NCI-H226 (cell line): Measurements from ENCODE around the gene PPARGC1A.

Source experiments
- DNase-seq: peaks from one replicate; pipeline ENCODE4 v3.0.0-alpha.2; 2015

The PPARGC1A gene

GRCh38 chr4:23909671-23910070 is 19.8 kb upstream of the PPARGC1A start:
- DNase-seq, result peak; percentile 7

DNA sequence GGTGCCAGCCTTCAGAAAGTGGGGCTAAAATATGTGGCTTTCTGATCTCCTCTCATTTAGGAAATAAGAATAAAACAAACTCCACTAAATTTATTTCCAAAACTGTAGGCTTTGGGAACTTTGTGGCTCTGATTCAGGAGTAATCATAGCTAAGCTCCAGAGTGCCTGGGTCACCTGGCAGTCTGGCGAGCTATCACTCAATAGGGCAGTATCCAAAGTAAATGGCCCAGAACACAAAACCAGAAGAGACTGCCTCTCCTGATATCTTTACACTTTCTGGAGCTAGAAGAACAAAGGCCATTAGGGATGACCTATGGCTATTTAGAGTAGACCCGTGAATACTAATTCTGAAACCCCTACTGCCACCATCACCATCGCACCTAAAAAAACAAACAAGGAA is 17.0 kb upstream of the PPARGC1A start:
- no peak for DNase-seq

- no peak for DNase-seq
Observed at GRCh38 chr4:23904639-23905071, 14.8 kb upstream of the PPARGC1A start.

DNA sequence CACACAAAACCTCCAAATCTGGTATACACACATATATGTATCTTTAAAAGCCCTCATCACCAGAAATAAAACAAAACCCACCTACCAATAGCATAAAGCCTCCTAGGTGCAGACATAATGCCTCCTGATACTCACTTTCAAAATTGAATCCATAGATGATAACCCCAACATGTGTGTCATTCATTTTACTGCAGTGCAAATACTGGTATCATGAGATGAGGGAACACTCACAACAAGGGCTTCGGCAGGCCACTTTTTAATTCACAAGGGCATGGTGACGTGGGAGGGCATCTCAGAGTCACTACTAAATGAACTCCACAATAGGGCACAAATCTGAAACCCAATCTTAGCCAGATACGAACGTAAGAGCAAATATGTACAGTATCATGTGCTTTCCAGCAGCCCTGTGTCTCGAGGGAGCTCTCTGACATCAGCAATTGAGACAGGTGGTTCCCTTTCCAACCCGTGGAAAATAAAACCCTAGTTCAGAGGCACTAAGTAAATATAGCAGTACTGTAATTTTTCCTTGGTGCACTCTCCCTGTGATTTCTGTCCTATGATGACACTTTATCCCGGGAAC is 14.1 kb upstream of the PPARGC1A start:
- no peak for DNase-seq

DNA sequence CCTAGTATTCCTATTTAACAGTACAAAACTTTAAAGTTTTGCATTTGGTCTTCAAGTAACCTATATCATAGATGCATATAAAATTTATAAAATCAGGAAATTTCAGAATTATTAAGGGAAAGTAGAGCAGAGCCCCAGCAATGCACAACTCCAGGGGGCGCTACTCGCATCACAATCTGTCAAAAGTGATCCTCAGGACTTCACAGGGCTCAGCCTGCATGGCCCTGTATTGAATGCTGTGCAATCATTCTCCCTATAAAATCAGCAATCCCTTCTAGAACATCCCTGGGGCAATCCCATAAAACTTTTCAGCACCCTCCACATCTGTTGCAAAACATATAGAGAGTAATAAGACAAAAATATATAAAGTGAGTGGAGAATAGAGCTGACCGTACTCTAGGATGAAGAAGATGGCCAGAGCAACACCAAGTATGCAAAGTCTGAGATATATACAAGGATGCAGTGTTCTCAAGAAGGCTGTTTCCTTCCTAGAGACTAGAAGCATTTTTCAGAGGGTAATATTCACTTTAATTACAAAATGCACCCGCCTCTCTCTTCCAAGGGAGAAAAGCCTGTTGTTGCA is 12.5 kb upstream of the PPARGC1A start:
- no peak for DNase-seq

- DNase-seq, result no peak
Observed at GRCh38 chr4:23900636-23901035, 10.8 kb upstream of the PPARGC1A start.

DNA sequence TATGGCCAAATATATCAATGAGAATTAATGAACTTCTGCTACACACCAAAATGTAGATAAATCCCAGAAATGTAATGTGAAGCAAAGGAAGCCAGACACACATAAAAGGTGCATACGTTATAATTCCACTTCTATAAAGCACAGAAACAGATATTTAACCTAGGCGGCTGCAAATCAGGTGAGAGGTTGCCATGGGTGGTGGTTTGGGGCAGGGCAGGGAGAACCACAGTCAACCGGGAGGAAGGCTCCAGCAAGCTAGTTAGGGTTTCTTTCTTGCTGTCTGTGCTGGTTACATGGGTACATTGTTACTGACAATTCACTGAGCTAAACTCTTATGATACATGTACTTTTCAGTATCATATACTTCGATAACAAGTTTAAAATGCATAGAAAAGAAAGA is 9.7 kb upstream of the PPARGC1A start:
- DNase-seq, result no peak

- no peak for DNase-seq
Observed at GRCh38 chr4:23897564-23898109, 7.8 kb upstream of the PPARGC1A start.

- no peak for DNase-seq
Observed at GRCh38 chr4:23894021-23894420, 4.2 kb upstream of the PPARGC1A start.

DNA sequence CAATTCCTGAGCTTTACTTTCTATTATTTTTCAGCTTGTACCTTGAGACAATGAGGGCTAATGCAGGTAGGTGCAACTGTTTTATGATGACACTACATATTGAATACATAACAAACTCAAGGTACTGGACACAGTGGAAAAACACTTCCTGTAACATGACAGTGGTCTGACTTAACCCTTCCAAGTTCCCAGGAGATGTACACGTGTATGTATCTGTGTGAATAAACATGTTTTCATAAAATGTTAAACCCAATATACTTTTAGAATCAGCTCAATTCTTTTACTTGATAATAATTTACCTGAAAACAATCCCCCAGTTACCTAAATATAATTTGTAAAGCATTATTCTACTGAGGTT is 1.2 kb upstream of the PPARGC1A start:
- no peak for DNase-seq

GRCh38 chr4:23890369-23891063 is 669 bp upstream of the PPARGC1A start:
- no peak for DNase-seq

- no peak for DNase-seq
Observed at GRCh38 chr4:23889391-23889790, 456 bp downstream of the PPARGC1A start.

DNA sequence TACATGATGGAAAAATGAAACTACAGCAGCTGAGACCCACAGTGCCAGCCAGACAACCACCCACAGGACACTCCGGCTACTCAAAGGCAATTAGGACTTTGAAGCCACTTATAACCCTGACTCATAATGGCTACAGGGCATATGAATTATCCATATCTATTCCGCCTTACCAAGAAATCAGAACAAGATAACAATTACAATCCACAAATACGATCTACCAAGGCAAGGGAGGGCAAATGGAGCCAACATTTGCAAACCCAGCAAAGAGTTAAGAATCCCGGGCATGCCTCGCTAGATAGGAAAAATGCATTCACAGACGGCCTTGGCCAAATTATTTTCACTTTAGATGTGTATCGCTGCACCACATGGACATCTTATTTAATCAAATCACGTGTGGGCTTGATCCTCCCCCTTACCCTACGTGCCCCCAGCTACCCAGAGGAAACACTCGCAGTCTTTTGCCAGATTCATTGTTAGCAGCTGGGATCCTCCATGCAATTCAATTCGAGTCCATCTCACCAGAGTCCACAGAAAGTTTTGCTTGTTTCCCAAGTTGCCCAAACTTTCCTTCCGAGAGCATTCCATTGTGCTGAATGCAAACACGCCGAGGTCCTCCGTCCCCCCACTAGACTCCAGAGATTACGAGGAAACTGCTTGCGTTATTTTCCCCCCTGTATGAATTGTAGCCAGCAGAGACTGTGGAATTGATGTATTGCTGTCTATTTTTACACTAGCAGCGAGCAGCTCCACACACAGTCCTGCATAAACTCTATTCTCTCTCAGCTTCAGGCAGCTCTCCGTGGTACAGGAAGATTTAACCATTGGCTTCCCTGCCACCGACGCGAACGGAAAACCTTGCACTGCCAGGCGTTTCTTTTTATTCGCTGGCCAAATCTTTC is 1.2 kb downstream of the PPARGC1A start:
- DNase-seq, result peak; percentile 15

- DNase-seq, result no peak
Observed at GRCh38 chr4:23887989-23888388, 1.9 kb downstream of the PPARGC1A start.

DNA sequence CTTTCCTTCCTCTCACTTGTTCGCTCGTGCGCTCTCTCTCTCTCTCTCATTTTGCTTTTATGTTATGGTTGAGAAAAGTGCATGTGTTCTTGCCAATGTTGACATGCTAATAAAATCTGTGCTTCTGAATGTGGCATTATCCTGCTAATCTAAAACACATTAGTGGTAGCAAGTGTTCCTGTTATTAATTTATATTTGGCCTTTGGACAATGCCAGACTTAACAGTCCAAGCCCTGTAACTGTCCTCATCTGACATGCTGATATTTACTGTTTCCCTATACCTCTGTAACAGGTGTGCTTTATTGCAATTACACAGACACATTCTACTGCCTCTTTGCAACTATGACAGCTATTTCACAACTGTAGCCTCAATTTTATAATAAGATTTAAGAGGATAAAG is 2.7 kb downstream of the PPARGC1A start:
- DNase-seq, result no peak

- no peak for DNase-seq
Observed at GRCh38 chr4:23885943-23886590, 3.8 kb downstream of the PPARGC1A start.

GRCh38 chr4:23884741-23885140 is 5.1 kb downstream of the PPARGC1A start:
- peak; percentile 12 for DNase-seq

- DNase-seq, result no peak
Observed at GRCh38 chr4:23884261-23884660, 5.6 kb downstream of the PPARGC1A start.

DNA sequence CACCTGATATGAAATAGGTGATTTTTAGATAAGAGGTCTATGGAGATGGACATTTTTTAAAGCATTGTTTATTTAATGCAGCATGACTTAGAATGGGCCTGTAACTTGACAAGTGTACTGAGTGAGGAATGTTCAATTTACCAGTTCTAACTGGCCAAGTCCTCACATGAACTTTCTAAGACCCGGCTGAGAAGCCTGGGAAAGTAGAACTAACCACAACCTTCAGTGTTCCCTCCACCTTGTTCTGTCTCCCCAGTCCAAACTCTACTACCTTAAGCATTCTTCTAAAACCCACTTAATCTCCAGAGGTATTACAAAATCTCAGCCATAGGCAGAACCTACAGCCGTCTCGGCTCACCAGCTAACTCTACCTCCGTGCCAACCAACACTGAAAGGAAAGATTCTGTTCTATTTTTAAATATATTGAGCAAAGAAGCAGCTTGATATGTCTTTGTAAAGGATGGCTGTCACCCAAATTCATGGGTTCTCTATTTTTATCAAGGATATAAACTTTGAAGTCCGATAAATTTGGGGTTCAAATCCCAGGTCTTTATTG is 6.8 kb downstream of the PPARGC1A start:
- DNase-seq, result no peak

DNA sequence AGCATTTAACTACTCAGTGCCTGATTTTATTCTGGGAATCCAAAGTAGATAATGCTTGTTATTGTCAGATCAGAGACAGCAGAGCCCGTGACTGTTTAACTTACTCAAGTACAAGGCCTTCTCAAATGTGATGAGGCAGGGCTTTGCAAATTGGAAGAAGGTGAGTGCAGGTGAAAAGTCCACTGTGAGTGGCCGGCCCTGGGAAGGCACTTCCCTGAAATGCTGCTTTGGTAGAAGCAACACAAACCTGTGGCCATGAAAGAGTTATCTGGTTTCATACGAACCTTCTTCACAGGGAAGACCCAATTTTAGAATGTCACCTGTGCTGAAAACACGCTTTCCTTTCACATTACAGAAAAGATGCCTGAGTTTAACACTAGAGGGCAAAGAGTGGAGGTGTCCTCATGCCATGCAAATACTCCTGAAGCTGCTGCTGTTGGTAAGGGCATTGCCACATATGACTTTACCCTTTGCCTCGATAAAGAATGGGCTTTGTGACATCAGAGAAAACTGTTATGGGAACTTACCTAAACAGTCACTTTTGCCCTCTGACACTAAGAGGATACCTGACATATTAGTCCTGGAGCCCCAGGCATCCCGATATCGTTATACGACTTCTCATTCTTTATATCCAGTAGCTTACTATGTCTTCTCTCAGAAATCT is 8.0 kb downstream of the PPARGC1A start:
- DNase-seq, result no peak

DNA sequence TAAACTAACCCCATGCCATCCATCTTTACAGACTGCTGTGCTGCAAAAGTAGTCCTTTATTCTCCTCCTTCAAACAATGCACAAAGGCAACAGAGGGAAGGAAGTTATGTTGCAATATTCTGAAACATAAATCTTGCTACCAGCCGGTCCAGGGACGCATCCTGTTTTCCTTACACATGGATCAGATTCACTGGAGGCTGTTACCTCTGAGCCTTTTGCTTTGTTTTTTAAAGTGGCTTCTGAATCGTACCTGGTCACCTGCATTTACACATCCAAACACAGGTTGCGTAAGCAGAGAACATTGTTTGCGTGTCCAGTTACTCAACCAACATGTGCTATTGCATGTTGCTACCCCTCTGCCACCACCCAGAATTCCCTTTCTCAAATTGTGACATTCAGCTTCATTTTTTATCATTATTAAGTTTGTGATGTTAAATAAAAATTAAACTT is 8.8 kb downstream of the PPARGC1A start:
- DNase-seq, result no peak
